NCI-H2227 treated with DMSO at 0.1 percent for 48 hours (cell line): ENCODE data around the gene SLC9C2.
"Not testable (repeated sequence)": the region's sequence is repeated elsewhere in the genome, so short reads cannot be mapped to it uniquely, and the experiment has no call there.

Source experiments
- DNase-seq: peaks from one replicate; lab custom pipeline; 2025; lab: John Stamatoyannopoulos, UW

Gene SLC9C2

GRCh38 chr1:173525926-173526325, 76.9 kb downstream of the SLC9C2 start:
- DNase-seq = no peak

- DNase-seq = no peak
Measured at GRCh38 chr1:173523329-173523728, 79.5 kb downstream of the SLC9C2 start.

GRCh38 chr1:173520799-173521198, 82.1 kb downstream of the SLC9C2 start:
- DNase-seq = no peak

GRCh38 chr1:173514503-173514902, 88.4 kb downstream of the SLC9C2 start:
- not testable (repeated sequence) for DNase-seq

- DNase-seq = no peak
Measured at GRCh38 chr1:173509797-173510196, 93.1 kb downstream of the SLC9C2 start.

GRCh38 chr1:173508541-173508940, 94.3 kb downstream of the SLC9C2 start:
- DNase-seq = no peak

GRCh38 chr1:173507847-173508209, 95.0 kb downstream of the SLC9C2 start:
- DNase-seq = no peak

- no peak for DNase-seq
Measured at GRCh38 chr1:173507205-173507846, 95.5 kb downstream of the SLC9C2 start.

GRCh38 chr1:173506437-173506836, 96.4 kb downstream of the SLC9C2 start:
- DNase-seq = no peak

GRCh38 chr1:173505391-173505790, 97.5 kb downstream of the SLC9C2 start:
- no peak for DNase-seq

GRCh38 chr1:173504268-173504667, 98.6 kb downstream of the SLC9C2 start:
- no peak for DNase-seq

- no peak for DNase-seq
Measured at GRCh38 chr1:173503391-173503790, 99.5 kb downstream of the SLC9C2 start.

- DNase-seq = no peak
Measured at GRCh38 chr1:173502104-173502503, 100.8 kb downstream of the SLC9C2 start.

- no peak for DNase-seq
Measured at GRCh38 chr1:173499729-173500128, 103.1 kb downstream of the SLC9C2 start.

- DNase-seq = no peak
Measured at GRCh38 chr1:173496757-173497320, 106.0 kb downstream of the SLC9C2 start.

- DNase-seq = no peak
Measured at GRCh38 chr1:173495609-173496267, 107.1 kb downstream of the SLC9C2 start.

- DNase-seq = not testable (repeated sequence)
Measured at GRCh38 chr1:173493125-173493524, 109.7 kb downstream of the SLC9C2 start.

- no peak for DNase-seq
Measured at GRCh38 chr1:173491508-173491907, 111.4 kb downstream of the SLC9C2 start.

- no peak for DNase-seq
Measured at GRCh38 chr1:173489929-173490328, 112.9 kb downstream of the SLC9C2 start.

- no peak for DNase-seq
Measured at GRCh38 chr1:173489149-173489600, 113.7 kb downstream of the SLC9C2 start.

GRCh38 chr1:173488001-173488400, 114.9 kb downstream of the SLC9C2 start:
- no peak for DNase-seq

GRCh38 chr1:173485401-173485800, 117.5 kb downstream of the SLC9C2 start:
- DNase-seq = no peak

GRCh38 chr1:173484276-173484675, 118.6 kb downstream of the SLC9C2 start:
- DNase-seq = no peak
